T-helper 2 cell treated with Interferon-gamma antibody and Interleukin-4, amounts not matched to agents 100 ng/mL and 5 ng/mL, for 36 hours (primary cell): ENCODE results near the gene PGAP3. TPM values are rescaled to one million over a fixed set of nuclear protein-coding genes. Genes with fewer than 3 reads are reported as not detected.

ENCODE experiments used
- intact Hi-C: fragments of 100-400 bp; cut with micrococcal nuclease; formaldehyde crosslinking; loops from one replicate; pipeline ENCODE4 v1.15.1; 2023
- total RNA-seq: library from RNA; stranded (reverse); gene quantifications from 2 replicates; pipeline ENCODE4 v1.2.3, GENCODE V29; 2022

PGAP3 gene
- total RNA-seq, 1 donor from 2014 or later, result 25.5 TPM

- intact Hi-C loops, result no loop called here
Observed at GRCh38 chr17:39661744-39662541, 25.9 kb downstream of the PGAP3 start.

GRCh38 chr17:39660397-39661385 is 27.2 kb downstream of the PGAP3 start:
- intact Hi-C loops, result no loop called here

DNA sequence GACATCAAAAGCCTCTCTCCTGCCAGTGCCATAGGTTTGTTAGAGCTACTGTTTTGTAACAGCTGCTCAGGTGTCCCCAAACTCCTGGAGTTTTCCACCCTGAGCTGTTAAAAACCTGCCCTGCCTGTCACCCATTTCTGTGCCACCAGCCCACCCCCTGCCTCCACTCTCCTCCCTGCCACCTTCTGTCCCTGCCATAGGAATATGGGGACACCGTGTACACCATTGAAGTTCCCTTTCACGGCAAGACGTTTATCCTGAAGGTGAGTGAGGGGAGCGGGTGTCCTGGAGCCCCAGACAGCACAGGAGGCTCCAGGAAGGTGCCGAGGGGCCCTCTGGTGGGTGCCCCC is 27.9 kb downstream of the PGAP3 start:
- intact Hi-C loops, result no loop called here

DNA sequence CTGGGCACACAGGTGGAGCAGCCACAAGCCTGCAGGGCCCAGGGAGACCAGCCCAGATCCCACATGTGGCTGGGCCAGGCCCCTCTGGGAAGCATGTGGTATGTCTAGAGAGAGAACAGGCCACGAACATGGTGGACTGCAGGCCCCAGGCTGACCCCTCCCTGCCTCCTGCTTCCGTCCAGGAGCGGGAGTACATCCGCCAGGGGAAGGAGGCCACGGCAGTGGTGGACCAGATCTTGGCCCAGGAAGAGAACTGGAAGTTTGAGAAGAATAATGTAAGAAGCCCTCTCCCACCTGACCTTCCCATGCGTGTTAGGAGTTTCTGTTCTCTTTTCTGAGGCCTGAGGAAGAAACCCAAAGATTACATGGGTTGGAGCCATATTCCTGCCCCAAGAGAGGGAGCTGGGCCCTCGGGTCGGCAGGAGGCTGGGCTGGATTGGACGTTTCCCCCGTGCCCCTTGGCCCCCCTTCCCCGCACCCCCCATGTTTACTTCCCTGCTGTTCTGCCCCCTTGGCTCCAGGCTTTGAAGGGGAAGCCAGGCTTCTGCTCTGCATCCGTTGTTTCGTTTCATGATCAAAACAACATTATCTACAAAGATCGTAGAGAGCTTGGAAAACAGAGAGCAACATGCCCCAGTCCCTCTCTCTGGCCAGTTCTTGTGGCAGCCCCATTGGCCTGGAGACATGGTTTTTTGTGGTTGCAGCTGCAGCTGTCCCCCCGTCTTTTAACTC is 28.4 kb downstream of the PGAP3 start:
- intact Hi-C loops, result no loop called here

- intact Hi-C loops, result no loop called here
Observed at GRCh38 chr17:39658760-39659159, 29.1 kb downstream of the PGAP3 start.

- intact Hi-C loops, result no loop called here
Observed at GRCh38 chr17:39658346-39658745, 29.5 kb downstream of the PGAP3 start.

DNA sequence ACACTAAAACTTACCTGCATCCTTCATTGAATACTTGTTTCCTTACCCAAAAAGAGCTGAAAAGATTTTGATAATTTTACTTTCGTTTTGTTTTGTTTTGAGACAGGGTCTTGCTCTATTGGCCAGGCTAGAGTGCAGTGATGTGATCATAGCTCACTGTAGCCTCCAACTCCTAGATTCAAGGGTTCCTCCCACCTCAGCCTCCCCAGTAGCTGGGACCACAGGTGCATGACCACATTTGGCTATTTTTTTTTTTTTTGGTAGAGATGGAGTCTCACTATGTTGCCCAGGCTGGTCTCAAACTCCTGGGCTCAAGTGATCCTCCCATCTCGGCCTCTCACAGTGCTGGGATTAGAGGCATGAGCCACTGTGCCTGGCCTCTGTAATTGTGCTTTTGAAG is 32.8 kb downstream of the PGAP3 start:
- intact Hi-C loops, result no loop called here

- intact Hi-C loops, result no loop called here
Observed at GRCh38 chr17:39653662-39654331, 34.1 kb downstream of the PGAP3 start.

DNA sequence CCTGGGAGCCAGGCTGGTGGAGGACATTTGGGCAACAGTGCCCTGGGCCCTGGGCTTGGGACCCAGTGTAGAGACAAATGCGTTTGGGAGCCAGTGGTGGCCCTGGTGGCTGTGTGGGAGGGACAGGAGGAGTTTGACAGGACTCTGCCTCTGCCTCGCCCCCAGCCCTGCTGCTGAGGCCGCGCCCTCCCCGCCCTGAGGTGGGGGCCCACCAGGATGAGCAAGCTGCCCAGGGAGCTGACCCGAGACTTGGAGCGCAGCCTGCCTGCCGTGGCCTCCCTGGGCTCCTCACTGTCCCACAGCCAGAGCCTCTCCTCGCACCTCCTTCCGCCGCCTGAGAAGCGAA is 34.6 kb downstream of the PGAP3 start:
- intact Hi-C loops, result no loop called here

DNA sequence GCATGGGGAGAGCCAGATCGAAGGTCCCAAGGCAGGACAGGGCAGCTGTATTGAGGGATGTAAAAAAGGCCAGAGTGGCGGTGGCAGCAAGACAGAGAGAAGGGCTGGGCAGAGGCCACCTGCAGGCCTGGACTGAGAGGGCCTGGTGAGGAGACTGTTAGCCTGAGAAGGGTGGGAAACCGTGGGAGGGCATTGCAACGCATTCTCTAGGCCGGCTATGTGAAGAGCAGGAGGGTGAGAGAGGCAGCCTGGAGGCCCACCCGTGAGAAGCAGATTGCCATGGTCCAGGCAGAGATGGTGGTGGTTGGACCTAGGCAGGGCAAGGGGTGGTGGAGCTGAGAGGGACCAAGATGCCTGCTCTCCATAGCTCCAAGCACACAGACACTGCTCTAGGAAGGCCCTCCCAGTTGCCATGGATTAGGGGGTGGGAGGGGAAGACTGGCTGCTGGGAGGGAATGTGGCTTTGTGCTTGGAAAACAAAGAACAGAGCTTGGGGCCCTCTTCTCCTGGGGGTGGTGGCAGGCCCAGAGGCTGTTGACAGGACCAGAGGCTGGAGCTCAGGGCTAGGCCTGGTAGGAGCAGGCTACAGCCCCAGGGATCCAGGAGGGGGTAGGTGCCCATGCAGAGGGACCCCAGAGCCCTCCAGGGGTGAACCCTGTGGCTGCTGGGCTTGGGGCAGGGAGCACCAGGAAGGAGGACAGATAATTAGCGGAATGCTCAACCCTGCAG is 35.1 kb downstream of the PGAP3 start:
- intact Hi-C loops, result no loop called here

- intact Hi-C loops, result no loop called here
Observed at GRCh38 chr17:39651923-39652586, 35.8 kb downstream of the PGAP3 start.

- intact Hi-C loops, result no loop called here
Observed at GRCh38 chr17:39650121-39650579, 37.7 kb downstream of the PGAP3 start.

DNA sequence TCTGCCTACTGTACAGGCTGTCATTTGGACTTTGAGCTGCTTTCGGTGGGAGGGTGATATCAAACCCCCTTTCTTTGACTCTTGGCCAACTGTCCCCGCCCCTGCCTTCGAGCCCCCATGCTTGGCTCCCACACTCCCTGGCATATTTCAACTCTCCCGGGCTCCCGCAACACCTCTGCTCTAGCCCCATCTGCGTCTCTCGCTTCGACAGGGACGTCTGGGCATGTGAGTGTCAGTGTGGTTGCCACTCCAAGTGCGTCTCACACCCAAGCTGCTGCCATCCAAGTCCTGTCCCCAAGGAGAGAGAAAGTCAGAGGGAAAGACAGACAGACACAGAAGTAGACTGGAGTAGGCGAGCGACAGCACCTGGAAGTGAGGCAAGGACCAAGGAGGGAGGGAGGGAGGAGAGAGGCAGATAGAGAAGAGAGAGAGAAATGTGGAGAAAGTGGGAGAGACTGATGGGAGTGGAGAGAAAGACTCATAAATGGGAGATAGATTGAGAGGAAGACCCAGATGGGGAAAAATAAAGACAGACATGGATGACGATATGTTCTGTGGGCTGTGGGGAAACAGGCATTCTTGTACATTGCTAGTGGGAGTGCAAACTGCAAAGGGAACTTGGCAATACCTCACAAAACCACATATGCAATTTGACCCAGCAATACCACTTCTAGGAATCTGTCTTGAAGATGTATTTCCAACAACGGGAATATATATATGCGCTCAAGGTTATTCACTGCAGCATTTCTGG is 39.1 kb downstream of the PGAP3 start:
- intact Hi-C loops, result no loop called here

GRCh38 chr17:39647256-39647655 is 40.6 kb downstream of the PGAP3 start:
- intact Hi-C loops, result no loop called here

DNA sequence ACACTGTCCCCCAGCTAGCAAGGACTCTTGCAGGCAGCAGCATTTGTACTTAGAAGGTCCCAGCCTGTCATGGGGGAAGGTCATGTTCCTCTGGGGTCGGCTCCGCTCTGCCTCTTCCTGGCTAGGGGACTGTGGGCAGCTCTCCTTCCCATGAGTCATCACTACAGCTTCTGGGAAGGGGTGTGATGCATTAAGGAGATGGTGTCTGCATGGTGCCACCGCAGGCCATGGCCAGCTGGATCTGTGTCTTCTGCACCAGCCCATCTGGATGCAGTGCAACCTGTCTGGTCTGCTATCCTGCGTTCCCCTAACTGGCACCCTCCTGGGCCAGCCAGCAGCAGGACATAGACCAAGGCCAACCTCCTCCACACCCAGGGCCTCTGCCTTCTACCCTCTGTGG is 44.6 kb downstream of the PGAP3 start:
- intact Hi-C loops, result no loop called here

DNA sequence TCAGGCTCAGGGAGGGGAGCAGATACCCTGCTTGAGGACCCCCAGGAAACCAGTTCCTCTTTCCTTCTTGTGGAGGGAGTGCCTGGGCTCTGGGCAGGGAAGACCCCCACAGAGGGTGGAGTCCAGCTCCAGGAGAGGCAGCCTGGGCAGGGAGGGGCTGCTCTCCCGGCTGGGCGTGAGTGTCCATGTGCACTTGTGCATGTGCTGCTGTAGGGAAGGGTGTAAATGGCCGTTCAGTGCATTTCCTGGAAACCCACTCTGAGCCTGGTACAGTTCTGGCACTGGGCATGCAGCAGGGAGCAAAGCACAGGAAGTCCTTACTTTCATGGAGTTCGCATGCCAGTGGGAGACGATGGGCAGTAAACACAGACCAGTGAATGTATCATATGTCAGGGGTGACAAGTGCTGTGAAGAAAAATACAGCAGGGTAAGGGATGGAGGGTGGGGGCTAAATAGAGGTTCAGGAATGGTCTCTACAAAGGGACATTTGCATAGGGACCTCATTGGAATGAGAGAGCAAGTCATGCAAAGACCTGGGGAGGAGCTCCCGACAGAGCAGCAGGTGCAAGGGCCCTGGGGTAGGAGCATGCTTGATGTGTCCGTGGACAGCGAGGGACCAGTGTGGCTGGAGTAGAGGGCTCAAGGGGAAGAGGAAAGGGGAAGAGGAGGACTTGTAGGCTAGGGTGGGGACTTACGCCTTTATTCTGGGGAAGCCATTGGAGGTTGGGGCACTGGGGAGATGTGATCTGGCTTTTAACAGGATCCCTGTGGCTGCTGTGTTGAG is 45.4 kb downstream of the PGAP3 start:
- intact Hi-C loops, result no loop called here

DNA sequence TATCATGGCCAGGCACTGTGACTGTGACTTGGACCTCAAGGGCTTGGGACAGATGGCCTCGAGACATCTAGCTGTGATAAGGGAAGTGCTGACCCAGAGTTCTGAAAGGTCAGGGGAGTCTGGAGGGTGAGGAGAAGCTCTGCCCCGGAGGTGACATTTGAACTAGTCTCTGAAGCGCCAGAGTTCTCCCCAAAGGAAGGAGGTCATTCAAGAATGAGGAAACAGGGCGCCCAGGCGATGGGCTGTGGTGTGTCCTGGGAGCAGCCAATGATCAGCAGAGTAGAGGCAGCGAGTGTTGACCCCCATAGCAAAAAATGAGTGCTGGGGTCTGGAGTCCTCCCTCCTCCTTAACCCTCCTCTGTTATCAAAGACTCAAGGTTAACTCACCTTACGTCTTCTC is 46.0 kb downstream of the PGAP3 start:
- intact Hi-C loops, result no loop called here

DNA sequence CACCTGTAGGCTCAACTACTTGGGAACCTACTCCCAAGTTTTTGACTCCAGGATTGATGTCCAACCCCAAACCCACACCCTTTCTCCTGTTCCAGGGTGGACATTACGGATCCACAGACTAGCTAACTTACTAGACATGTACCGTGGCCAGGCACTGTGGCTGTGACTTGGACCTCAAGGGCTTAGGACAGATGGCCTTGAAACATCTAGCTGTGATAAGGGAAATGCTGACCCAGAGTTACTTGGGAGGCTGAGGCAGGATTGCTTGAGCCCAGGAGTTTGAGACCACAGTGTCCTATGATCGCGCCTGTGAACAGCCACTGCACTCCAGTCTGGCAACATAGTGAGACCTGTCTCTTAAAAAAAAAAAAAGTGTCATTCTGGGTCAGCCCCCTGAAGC is 46.8 kb downstream of the PGAP3 start:
- intact Hi-C loops, result no loop called here
